ENCODE data around the gene NXPE3. TPM values are rescaled to one million over a fixed set of nuclear protein-coding genes. Genes with fewer than 3 reads are reported as not detected.

The NXPE3 gene
- total RNA-seq, 1 experiment from 2014 or later: 15.9 TPM

DNA sequence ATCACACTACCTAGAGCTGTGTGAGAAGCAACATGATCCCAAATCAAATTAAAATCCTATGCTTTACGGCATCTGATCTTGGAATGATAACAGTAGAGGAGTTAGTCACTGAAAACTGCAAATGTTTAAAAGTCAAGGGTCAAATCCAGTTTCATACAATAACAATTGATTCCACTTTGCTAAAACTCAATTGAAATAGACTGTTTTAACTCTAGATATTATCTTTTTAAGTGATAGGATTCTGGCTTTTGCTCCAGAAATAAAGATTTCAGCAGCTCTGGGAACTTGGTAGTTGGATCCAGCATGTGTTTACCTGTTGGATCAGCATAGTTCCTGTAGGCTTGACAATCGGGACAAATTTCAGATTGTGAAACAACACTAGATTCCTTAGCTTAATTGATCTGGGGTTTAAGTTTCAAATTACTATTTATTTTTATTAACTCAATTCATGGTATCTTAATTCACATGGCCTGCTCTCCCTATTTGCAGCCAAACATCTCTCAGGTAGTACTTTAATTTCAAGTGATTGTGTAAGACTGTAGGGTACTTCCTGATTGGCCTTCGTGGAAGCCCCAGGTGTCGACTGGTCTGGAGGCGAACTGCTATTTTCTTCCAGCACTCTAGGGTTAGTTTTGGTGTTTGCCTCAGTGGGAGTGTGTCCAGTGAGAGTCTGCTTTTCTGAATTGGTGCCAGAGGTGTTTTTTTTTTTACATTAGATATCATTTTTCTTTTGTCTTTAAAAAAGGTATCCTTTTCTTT lies 86.9 kb downstream of the NXPE3 start:
- Histone ChIP-seq H3K27me3 (ENCODE audit: insufficient read depth, low read length) (no peaks in the 10 kb centered on the region), H4K8ac (replicated peaks; ENCODE audit: insufficient read length, low read depth, low read length) (no peak overlapping the region), H2AFZ (ENCODE audit: low read length) (no peak overlapping the region), H3K4me2 (ENCODE audit: insufficient read depth, insufficient read length, low read length) (no peak overlapping the region), H3K14ac (ENCODE audit: insufficient read depth, low read length) (no peak overlapping the region), H3K4me1 (ENCODE audit: insufficient read depth, low read length) (no peaks in the 10 kb centered on the region), H3K23me2 (ENCODE audit: insufficient read length, low read depth, low read length, poor library complexity, severe bottlenecking) (no peaks in the 10 kb centered on the region), H3K23ac (ENCODE audit: insufficient read length, low read depth, low read length) (no peak overlapping the region), H4K20me1 (ENCODE audit: control insufficient read depth, insufficient read depth, insufficient read length) (no peaks in the 10 kb centered on the region), H3K9me3 (ENCODE audit: control insufficient read depth, low read depth, low read length) (no peaks in the 10 kb centered on the region), H2BK20ac (ENCODE audit: low read depth, low read length, poor library complexity, severe bottlenecking) (no peak overlapping the region), H3K18ac (ENCODE audit: insufficient read length, low read depth, low read length) (no peak overlapping the region), H3K79me2 (ENCODE audit: insufficient read depth, low read length) (no peaks in the 10 kb centered on the region), H2BK12ac (ENCODE audit: insufficient read length, low read depth, low read length) (no peak overlapping the region), H3K79me1 (ENCODE audit: insufficient read depth, low read depth, low read length, poor library complexity, severe bottlenecking) (no peaks in the 10 kb centered on the region), H2BK5ac (ENCODE audit: insufficient read length, low read length) (no peak overlapping the region), H2BK120ac (ENCODE audit: low read depth, low read length, poor library complexity, severe bottlenecking) (no peak overlapping the region), H3K4ac (ENCODE audit: low read depth, low read length) (no peak overlapping the region), H2BK15ac (ENCODE audit: low read depth, low read length) (no peak overlapping the region), H3K56ac (ENCODE audit: insufficient read length, low read depth, low read length) (no peak overlapping the region), H4K91ac (ENCODE audit: insufficient read length, low read depth, low read length) (no peak overlapping the region), H3T11ph (ENCODE audit: low read length) (no peak overlapping the region), H3K9ac (ENCODE audit: extremely low read depth, insufficient read length, low read length) (no peak overlapping the region), H4K5ac (ENCODE audit: insufficient read length, low read depth, low read length) (no peak overlapping the region), H3K27ac (ENCODE audit: insufficient read length, low read depth, low read length) (no peak overlapping the region), H2AK5ac (ENCODE audit: insufficient read length, low read length) (no peak overlapping the region)
- peak; percentile 33 for TF ChIP-seq CTCF (conservative IDR thresholded peaks at IDR 0.05)
- WGBS (ENCODE audit: extremely low coverage, insufficient read length, low lambda C conversion rate): no CpG with 5 or more reads among the region's 5 CpGs
- H3K9me3 Mint-ChIP-seq: no peaks in the 10 kb centered on the region
- peak overlapping the region in 1 of 3 experiments; percentile 34; a peak in 1 of 7 replicates for H3K27ac Mint-ChIP-seq
- H3K4me3 Mint-ChIP-seq: no peak overlapping the region
- peaks cover 3 to 4% of the 10 kb centered on the region in 2 experiments; a peak in 3 of 4 replicates for H3K4me1 Mint-ChIP-seq
- H3K36me3 Mint-ChIP-seq (ENCODE audit: insufficient read depth in 1 of 3, low read depth in 3 of 3): peaks cover 0 to 4% (median 3%) of the 10 kb centered on the region in 3 experiments; a peak in 4 of 7 replicates
- H3K27me3 Mint-ChIP-seq (ENCODE audit: low read depth): no peaks in the 10 kb centered on the region
- peak; percentile 48 for DNase-seq
